ENCODE results near the gene UPF3A.
A peak's percentile ranks its signal among the peaks of the same experiment; 100 is the strongest.

UPF3A gene

DNA sequence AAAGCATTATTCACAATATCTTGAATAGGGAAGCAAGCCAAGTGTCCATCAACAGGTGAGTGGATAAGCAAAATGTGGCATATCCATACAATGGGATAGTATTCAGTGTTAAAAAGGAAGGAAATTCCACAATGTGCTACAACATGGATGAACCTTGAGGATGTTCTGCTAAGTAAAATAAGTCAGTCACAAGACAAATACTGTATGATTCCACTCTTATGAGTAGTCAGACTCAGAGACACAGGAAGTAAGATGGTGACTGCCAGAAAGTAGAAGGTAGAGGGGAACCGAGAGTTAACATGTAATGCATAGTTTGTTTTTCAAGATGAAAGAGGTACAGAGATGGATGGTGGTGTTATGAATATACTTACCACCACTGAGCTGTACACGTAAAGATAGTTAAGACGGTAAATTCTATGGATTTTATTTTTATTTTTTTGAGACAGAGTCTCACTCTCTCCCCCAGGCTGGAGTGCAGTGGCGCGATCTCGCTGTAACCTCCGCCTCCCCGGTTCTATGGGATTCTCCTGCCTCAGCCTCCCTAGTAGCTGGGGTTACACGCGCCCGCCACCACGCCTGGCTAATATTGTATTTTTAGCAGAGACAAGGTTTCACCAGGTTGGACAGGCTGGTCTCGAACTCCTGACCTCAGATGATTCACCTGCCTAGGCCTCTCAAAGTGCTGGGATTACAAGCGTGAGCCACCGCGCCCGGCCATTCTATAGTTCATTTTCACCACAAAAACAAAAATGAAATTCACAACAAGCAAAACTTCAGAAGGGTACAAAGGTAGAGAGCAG is 31.9 kb downstream of the UPF3A start:
- no peak for TF ChIP-seq ZC3H10 (CRISPR knock-in tag; IDR thresholded peaks at IDR 0.05)
- TF ChIP-seq, protein P1, sequence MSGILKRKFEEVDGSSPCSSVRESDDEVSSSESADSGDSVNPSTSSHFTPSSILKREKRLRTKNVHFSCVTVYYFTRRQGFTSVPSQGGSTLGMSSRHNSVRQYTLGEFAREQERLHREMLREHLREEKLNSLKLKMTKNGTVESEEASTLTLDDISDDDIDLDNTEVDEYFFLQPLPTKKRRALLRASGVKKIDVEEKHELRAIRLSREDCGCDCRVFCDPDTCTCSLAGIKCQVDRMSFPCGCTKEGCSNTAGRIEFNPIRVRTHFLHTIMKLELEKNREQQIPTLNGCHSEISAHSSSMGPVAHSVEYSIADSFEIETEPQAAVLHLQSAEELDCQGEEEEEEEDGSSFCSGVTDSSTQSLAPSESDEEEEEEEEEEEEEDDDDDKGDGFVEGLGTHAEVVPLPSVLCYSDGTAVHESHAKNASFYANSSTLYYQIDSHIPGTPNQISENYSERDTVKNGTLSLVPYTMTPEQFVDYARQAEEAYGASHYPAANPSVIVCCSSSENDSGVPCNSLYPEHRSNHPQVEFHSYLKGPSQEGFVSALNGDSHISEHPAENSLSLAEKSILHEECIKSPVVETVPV (CRISPR knock-in tag; IDR thresholded peaks at IDR 0.05) = no peak
- TF ChIP-seq TCF4 (CRISPR knock-in tag; IDR thresholded peaks at IDR 0.05; ENCODE audit: borderline replicate concordance) = no peak
- no peak for TF ChIP-seq ZNF70 (CRISPR knock-in tag; IDR thresholded peaks at IDR 0.05)
- no peak for TF ChIP-seq ZFP30 (CRISPR knock-in tag; IDR thresholded peaks at IDR 0.05)
- no peak for TF ChIP-seq RARB (CRISPR knock-in tag; IDR thresholded peaks at IDR 0.05)
- TF ChIP-seq CSDC2 (CRISPR knock-in tag; IDR thresholded peaks at IDR 0.05) = no peak
- TF ChIP-seq, protein P2, sequence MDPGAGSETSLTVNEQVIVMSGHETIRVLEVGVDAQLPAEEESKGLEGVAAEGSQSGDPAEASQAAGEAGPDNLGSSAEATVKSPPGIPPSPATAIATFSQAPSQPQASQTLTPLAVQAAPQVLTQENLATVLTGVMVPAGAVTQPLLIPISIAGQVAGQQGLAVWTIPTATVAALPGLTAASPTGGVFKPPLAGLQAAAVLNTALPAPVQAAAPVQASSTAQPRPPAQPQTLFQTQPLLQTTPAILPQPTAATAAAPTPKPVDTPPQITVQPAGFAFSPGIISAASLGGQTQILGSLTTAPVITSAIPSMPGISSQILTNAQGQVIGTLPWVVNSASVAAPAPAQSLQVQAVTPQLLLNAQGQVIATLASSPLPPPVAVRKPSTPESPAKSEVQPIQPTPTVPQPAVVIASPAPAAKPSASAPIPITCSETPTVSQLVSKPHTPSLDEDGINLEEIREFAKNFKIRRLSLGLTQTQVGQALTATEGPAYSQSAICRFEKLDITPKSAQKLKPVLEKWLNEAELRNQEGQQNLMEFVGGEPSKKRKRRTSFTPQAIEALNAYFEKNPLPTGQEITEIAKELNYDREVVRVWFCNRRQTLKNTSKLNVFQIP (CRISPR knock-in tag; IDR thresholded peaks at IDR 0.05; ENCODE audit: borderline replicate concordance, low read depth) = no peak
- TF ChIP-seq, protein P3, sequence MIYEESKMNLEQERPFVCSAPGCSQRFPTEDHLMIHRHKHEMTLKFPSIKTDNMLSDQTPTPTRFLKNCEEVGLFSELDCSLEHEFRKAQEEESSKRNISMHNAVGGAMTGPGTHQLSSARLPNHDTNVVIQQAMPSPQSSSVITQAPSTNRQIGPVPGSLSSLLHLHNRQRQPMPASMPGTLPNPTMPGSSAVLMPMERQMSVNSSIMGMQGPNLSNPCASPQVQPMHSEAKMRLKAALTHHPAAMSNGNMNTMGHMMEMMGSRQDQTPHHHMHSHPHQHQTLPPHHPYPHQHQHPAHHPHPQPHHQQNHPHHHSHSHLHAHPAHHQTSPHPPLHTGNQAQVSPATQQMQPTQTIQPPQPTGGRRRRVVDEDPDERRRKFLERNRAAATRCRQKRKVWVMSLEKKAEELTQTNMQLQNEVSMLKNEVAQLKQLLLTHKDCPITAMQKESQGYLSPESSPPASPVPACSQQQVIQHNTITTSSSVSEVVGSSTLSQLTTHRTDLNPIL (CRISPR knock-in tag; IDR thresholded peaks at IDR 0.05; ENCODE audit: low read depth) = no peak
- no peak for TF ChIP-seq PPARA (CRISPR knock-in tag; IDR thresholded peaks at IDR 0.05; ENCODE audit: borderline replicate concordance)
- TF ChIP-seq BACH2 (CRISPR knock-in tag; IDR thresholded peaks at IDR 0.05; ENCODE audit: borderline replicate concordance) = no peak
- TF ChIP-seq OSR1 (CRISPR knock-in tag; IDR thresholded peaks at IDR 0.05) = no peak
- TF ChIP-seq ZNF565 (CRISPR knock-in tag; conservative IDR thresholded peaks at IDR 0.05; ENCODE audit: low read depth) = no peak
- TF ChIP-seq ZNF8 (CRISPR knock-in tag; IDR thresholded peaks at IDR 0.05) = no peak
- TF ChIP-seq, protein P4, sequence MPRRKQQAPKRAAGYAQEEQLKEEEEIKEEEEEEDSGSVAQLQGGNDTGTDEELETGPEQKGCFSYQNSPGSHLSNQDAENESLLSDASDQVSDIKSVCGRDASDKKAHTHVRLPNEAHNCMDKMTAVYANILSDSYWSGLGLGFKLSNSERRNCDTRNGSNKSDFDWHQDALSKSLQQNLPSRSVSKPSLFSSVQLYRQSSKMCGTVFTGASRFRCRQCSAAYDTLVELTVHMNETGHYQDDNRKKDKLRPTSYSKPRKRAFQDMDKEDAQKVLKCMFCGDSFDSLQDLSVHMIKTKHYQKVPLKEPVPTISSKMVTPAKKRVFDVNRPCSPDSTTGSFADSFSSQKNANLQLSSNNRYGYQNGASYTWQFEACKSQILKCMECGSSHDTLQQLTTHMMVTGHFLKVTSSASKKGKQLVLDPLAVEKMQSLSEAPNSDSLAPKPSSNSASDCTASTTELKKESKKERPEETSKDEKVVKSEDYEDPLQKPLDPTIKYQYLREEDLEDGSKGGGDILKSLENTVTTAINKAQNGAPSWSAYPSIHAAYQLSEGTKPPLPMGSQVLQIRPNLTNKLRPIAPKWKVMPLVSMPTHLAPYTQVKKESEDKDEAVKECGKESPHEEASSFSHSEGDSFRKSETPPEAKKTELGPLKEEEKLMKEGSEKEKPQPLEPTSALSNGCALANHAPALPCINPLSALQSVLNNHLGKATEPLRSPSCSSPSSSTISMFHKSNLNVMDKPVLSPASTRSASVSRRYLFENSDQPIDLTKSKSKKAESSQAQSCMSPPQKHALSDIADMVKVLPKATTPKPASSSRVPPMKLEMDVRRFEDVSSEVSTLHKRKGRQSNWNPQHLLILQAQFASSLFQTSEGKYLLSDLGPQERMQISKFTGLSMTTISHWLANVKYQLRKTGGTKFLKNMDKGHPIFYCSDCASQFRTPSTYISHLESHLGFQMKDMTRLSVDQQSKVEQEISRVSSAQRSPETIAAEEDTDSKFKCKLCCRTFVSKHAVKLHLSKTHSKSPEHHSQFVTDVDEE (CRISPR knock-in tag; IDR thresholded peaks at IDR 0.05) = no peak
- TF ChIP-seq ISL1 (CRISPR knock-in tag; IDR thresholded peaks at IDR 0.05) = no peak
- no peak for TF ChIP-seq ZFP3 (CRISPR knock-in tag; IDR thresholded peaks at IDR 0.05)
- TF ChIP-seq TOX (CRISPR knock-in tag; IDR thresholded peaks at IDR 0.05; ENCODE audit: borderline replicate concordance) = no peak
- TF ChIP-seq ARNTL (CRISPR knock-in tag; IDR thresholded peaks at IDR 0.05; ENCODE audit: borderline replicate concordance, low read depth) = no peak
- no peak for TF ChIP-seq GLIS3 (CRISPR knock-in tag; IDR thresholded peaks at IDR 0.05)
- no peak for ATAC-seq

DNA sequence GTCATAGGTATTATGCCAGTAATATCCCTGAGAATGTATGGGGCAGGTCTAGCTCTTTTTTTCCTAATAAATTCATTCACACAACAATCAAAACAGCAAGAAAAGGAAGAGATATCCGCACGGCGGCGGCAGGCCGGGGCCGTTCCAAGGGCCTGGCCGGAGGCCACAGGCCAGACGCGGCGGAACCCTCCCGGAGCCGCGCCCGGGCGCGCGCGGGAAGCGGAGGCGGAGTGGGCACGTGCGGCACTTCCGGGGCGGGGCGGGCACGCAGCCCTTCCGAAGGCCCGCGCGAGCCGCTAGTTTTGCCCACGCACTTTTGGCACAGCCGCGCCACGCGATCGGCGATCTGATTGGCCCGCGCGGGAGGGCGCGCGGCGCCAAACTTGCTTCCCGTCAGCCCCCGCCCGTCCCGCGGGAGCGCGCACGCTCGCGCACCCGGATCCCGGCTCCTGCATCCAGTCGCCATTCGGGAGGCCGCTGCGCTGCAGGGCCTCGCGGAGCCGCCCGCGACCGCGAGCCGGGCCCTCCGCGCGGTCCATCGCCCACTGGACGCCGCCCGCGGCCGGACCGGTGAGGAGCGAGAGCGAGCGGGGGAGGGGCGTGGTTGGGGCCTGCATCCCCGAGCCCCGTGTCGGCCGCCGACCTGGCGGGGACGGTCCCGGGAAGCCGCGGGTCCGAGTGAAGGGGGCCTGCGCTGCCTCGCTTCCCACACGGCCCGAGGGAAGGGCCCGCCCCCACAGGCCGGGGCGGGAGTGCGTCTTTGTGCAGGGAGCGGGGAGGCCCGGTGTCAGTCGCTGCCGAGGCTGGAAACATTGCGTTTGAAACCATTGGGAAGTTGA is 32.9 kb downstream of the UPF3A start, which contains the start of gene CHAMP1:
Gene CHAMP1 (plus strand): TSS at position 430 of the 839 bp plus-strand sequence. CDS start 9,340 bp downstream, outside the sequence.
- peak; percentile 86 for ATAC-seq
- TF ChIP-seq, protein P4 (CRISPR knock-in tag; IDR thresholded peaks at IDR 0.05) = 0 out of 2 replicates have a peak, but pooled peaks have one; percentile 81
- TF ChIP-seq ARNTL (CRISPR knock-in tag; IDR thresholded peaks at IDR 0.05; ENCODE audit: borderline replicate concordance, low read depth) (0 out of 2 replicates have a peak, but pooled peaks have one; percentile 16), ZC3H10 (CRISPR knock-in tag; IDR thresholded peaks at IDR 0.05) (peak; percentile 17; the same call in 1 of the 2 replicates), ZNF70 (CRISPR knock-in tag; IDR thresholded peaks at IDR 0.05) (no peak), CSDC2 (CRISPR knock-in tag; IDR thresholded peaks at IDR 0.05) (peak; percentile 70; the same call in 1 of the 2 replicates)

All from SK-N-SH treated with all-trans-retinoic acid at 6 μM for 48 hours (cell line).